GM18505 (cell line): Measurements from ENCODE around the gene GSTM4.

Experiments used
- ATAC-seq: cut with Tn5 transposase; IDR thresholded peaks from one replicate; pipeline ENCODE4 v1.9.1; 2021; ENCODE audit not compliant: unreplicated experiment
- POLR2A ChIP-seq: IDR thresholded peaks from 4 replicates; pipeline ENCODE4 v1.6.1; 2011; ENCODE audit warnings: borderline replicate concordance; ENCODE audit not compliant: insufficient read depth, insufficient read length; ENCODE audit errors: extremely low read depth

GSTM4 gene

GRCh38 chr1:109637446-109637845 lies 18.5 kb upstream of the GSTM4 start:
- no peak for ATAC-seq
- no peak for TF ChIP-seq POLR2A

GRCh38 chr1:109639063-109639840 lies 16.6 kb upstream of the GSTM4 start:
- no peak for ATAC-seq
- no peak for TF ChIP-seq POLR2A

- no peak for TF ChIP-seq POLR2A
- ATAC-seq: no peak
These were observed 16.1 kb upstream of the GSTM4 start for GRCh38 chr1:109639841-109640184.

GRCh38 chr1:109640285-109640865 lies 15.5 kb upstream of the GSTM4 start:
- ATAC-seq: no peak
- TF ChIP-seq POLR2A: no peak

GRCh38 chr1:109641078-109641740 lies 14.7 kb upstream of the GSTM4 start:
- no peak for ATAC-seq
- no peak for TF ChIP-seq POLR2A

- no peak for TF ChIP-seq POLR2A
- no peak for ATAC-seq
These were observed 14.0 kb upstream of the GSTM4 start for GRCh38 chr1:109641861-109642260.

GRCh38 chr1:109642626-109643025 lies 13.3 kb upstream of the GSTM4 start:
- no peak for TF ChIP-seq POLR2A
- no peak for ATAC-seq

GRCh38 chr1:109643385-109644230 lies 12.3 kb upstream of the GSTM4 start:
- ATAC-seq: peak; percentile 89
- no peak for TF ChIP-seq POLR2A

- ATAC-seq: no peak
- no peak for TF ChIP-seq POLR2A
These were observed 11.2 kb upstream of the GSTM4 start for GRCh38 chr1:109644670-109645069.

- TF ChIP-seq POLR2A: no peak
- ATAC-seq: no peak
These were observed 6.4 kb upstream of the GSTM4 start for GRCh38 chr1:109649491-109649914.

- no peak for ATAC-seq
- no peak for TF ChIP-seq POLR2A
These were observed 5.3 kb upstream of the GSTM4 start for GRCh38 chr1:109650609-109651008.

- TF ChIP-seq POLR2A: no peak
These were observed 3.5 kb upstream of the GSTM4 start for GRCh38 chr1:109652402-109652801.

GRCh38 chr1:109653306-109653705 lies 2.6 kb upstream of the GSTM4 start:
- no peak for ATAC-seq
- TF ChIP-seq POLR2A: no peak

More at GRCh38 chr1:109652402-109652801, 3.5 kb upstream of the GSTM4 start:
- ATAC-seq: no peak
